Measurements from ENCODE around the gene FILIP1L. TPM values are rescaled to one million over a fixed set of nuclear protein-coding genes. Genes with fewer than 3 reads are reported as not detected.

FILIP1L gene
- total and polyA plus RNA-seq, 2 of the 13 experiments (the other 11 are each of a cell fraction or from before 2014, with no cell fraction given): 8.1 to 187 TPM

- in situ Hi-C loops (cut with HindIII; ENCODE audit: extremely low pct_ligation_motif_present, low pct_unique_long_range_greater_than_20kb): no loop called here
- BruUV-seq (replicated peaks): no TSS peak
- H3K27me3 ChIP-seq (ENCODE audit: control insufficient read depth in 1 of 2, insufficient read depth in 2 of 2, low read length in 2 of 2): no peaks in the 10 kb centered on the region
- H4K20me1 ChIP-seq (ENCODE audit: insufficient read depth, low read length): no peaks in the 10 kb centered on the region
- ATAC-seq (no peak), FAIRE-seq (no peak), DNase-seq (ENCODE audit: low spot score) (no peak)
- ChIA-PET CTCF (ENCODE audit: low intra/inter-chr PET ratio, low total read pairs) (no interaction called here), POLR2A (no interaction called here)
- H3K4me3 ChIP-seq (replicated peaks in 1 of 3; ENCODE audit: insufficient read depth in 1 of 3, low read depth in 2 of 3, low read length in 3 of 3): no peak overlapping the region
- no peaks in the 10 kb centered on the region for H3K9me3 ChIP-seq (ENCODE audit: low read length)
- H3K9ac ChIP-seq (ENCODE audit: insufficient read depth, low read depth, low read length): no peak overlapping the region
- no peak overlapping the region for H2AFZ ChIP-seq (ENCODE audit: low read length)
- H3K79me2 ChIP-seq (ENCODE audit: insufficient read depth, low read length): no peaks in the 10 kb centered on the region
- WGBS (ENCODE audit: low lambda C conversion rate): 98% methylated on average over 2 of the region's 2 CpGs
- no peaks in the 10 kb centered on the region for H3K36me3 ChIP-seq (replicated peaks in 1 of 2; ENCODE audit: control insufficient read depth in 1 of 2, insufficient read depth in 2 of 2, low read length in 2 of 2)
- peaks cover 17% of the 10 kb centered on the region for H3K4me1 ChIP-seq (ENCODE audit: insufficient read depth, low read length)
- intact Hi-C loops (cut with micrococcal nuclease; ENCODE audit: unreplicated experiment): no loop called here
- H3K27ac ChIP-seq (ENCODE audit: extremely low read length, insufficient read depth, low read length): no peak overlapping the region
- no peak overlapping the region for H3K4me2 ChIP-seq (ENCODE audit: low read depth, low read length)
- TF ChIP-seq, protein P1, sequence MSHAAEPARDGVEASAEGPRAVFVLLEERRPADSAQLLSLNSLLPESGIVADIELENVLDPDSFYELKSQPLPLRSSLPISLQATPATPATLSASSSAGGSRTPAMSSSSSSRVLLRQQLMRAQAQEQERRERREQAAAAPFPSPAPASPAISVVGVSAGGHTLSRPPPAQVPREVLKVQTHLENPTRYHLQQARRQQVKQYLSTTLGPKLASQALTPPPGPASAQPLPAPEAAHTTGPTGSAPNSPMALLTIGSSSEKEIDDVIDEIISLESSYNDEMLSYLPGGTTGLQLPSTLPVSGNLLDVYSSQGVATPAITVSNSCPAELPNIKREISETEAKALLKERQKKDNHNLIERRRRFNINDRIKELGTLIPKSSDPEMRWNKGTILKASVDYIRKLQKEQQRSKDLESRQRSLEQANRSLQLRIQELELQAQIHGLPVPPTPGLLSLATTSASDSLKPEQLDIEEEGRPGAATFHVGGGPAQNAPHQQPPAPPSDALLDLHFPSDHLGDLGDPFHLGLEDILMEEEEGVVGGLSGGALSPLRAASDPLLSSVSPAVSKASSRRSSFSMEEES (CRISPR knock-in tag; IDR thresholded peaks at IDR 0.05): no peak
- TF ChIP-seq, protein P2, sequence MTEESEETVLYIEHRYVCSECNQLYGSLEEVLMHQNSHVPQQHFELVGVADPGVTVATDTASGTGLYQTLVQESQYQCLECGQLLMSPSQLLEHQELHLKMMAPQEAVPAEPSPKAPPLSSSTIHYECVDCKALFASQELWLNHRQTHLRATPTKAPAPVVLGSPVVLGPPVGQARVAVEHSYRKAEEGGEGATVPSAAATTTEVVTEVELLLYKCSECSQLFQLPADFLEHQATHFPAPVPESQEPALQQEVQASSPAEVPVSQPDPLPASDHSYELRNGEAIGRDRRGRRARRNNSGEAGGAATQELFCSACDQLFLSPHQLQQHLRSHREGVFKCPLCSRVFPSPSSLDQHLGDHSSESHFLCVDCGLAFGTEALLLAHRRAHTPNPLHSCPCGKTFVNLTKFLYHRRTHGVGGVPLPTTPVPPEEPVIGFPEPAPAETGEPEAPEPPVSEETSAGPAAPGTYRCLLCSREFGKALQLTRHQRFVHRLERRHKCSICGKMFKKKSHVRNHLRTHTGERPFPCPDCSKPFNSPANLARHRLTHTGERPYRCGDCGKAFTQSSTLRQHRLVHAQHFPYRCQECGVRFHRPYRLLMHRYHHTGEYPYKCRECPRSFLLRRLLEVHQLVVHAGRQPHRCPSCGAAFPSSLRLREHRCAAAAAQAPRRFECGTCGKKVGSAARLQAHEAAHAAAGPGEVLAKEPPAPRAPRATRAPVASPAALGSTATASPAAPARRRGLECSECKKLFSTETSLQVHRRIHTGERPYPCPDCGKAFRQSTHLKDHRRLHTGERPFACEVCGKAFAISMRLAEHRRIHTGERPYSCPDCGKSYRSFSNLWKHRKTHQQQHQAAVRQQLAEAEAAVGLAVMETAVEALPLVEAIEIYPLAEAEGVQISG (CRISPR knock-in tag; IDR thresholded peaks at IDR 0.05): no peak
- TF ChIP-seq, protein P3, sequence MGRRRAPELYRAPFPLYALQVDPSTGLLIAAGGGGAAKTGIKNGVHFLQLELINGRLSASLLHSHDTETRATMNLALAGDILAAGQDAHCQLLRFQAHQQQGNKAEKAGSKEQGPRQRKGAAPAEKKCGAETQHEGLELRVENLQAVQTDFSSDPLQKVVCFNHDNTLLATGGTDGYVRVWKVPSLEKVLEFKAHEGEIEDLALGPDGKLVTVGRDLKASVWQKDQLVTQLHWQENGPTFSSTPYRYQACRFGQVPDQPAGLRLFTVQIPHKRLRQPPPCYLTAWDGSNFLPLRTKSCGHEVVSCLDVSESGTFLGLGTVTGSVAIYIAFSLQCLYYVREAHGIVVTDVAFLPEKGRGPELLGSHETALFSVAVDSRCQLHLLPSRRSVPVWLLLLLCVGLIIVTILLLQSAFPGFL (CRISPR knock-in tag; IDR thresholded peaks at IDR 0.05): no peak
- TF ChIP-seq TRIM24 (CRISPR knock-in tag; IDR thresholded peaks at IDR 0.05) (no peak), GLMP (CRISPR knock-in tag; IDR thresholded peaks at IDR 0.05; ENCODE audit: borderline replicate concordance) (no peak), RFXAP (CRISPR knock-in tag; IDR thresholded peaks at IDR 0.05; ENCODE audit: borderline replicate concordance) (no peak), HNRNPUL1 (IDR thresholded peaks at IDR 0.05; ENCODE audit: low read depth, low read length) (no peak), CBFB (CRISPR knock-in tag; IDR thresholded peaks at IDR 0.05) (no peak), ZNF382 (CRISPR knock-in tag; IDR thresholded peaks at IDR 0.05; ENCODE audit: borderline replicate concordance) (no peak), SNRNP70 (IDR thresholded peaks at IDR 0.05; ENCODE audit: low read depth, low read length) (no peak), THYN1 (CRISPR knock-in tag; IDR thresholded peaks at IDR 0.05; ENCODE audit: borderline replicate concordance, low read depth) (no peak)
Measured at GRCh38 chr3:99967796-99968195, 146.5 kb downstream of the FILIP1L start.

All from HepG2 (cell line).